Caco-2 (cell line): Measurements from ENCODE around the gene ERAL1. TPM values are rescaled to one million over a fixed set of nuclear protein-coding genes. Genes with fewer than 3 reads are reported as not detected.
A peak's percentile ranks its signal among the peaks of the same experiment; 100 is the strongest.

Source experiments
- BruUV-seq: library from RNA; stranded (reverse); fragments of 400-500 nt; replicated peaks from 2 replicates; lab custom pipeline; 2021; lab: Mats Ljungman, UMichigan
- CTCF ChIA-PET: fragments of 300-600 bp; sonication (Branson Sonifier 250); formaldehyde crosslinking; loops from one replicate; lab custom pipeline; 2022; ENCODE audit warnings: antibody characterized with exemption; lab: Charles Lee
- POLR2A ChIA-PET: fragments of 300-600 bp; sonication (Branson Sonifier 250); formaldehyde crosslinking; loops from one replicate; lab custom pipeline; 2022; ENCODE audit warnings: antibody characterized with exemption; lab: Charles Lee
- DNase-seq, 2 experiments: peaks; one replicate each; pipeline versions ENCODE4 v3.0.0 to v3.0.0-alpha.2; 2020 to 2022
- H3K27me3 ChIP-seq: replicated peaks from 2 replicates; pipeline ENCODE4 v1.6.0; 2011; ENCODE audit warnings: low read length; ENCODE audit not compliant: control insufficient read depth, insufficient read depth
- H3K36me3 ChIP-seq: 2 replicates; pipeline ENCODE4 v1.5.1; 2011; ENCODE audit warnings: low read length; ENCODE audit not compliant: control insufficient read depth, insufficient read depth
- H3K4me1 ChIP-seq: fragments of 250-450 bp; sonication (Bioruptor Pico); 2 replicates; pipeline ENCODE4 v1.5.1; 2020; ENCODE audit warnings: mild to moderate bottlenecking
- H3K4me3 ChIP-seq: 2 replicates; pipeline ENCODE4 v1.5.1; 2011; ENCODE audit warnings: low read depth, mild to moderate bottlenecking, control low read depth, low read length
- H3K9me3 ChIP-seq: fragments of 250-450 bp; sonication (Bioruptor Pico); 2 replicates; pipeline ENCODE4 v1.5.1; 2020; ENCODE audit warnings: mild to moderate bottlenecking, moderate library complexity
- H3K27ac Mint-ChIP-seq: one replicate; pipeline ENCODE4 v1.8.0; 2022; ENCODE audit warnings: mixed read lengths; ENCODE audit not compliant: unreplicated experiment
- H3K27me3 Mint-ChIP-seq: one replicate; pipeline ENCODE4 v1.8.0; 2022; ENCODE audit warnings: mixed read lengths; ENCODE audit not compliant: insufficient read depth, unreplicated experiment
- H3K36me3 Mint-ChIP-seq: one replicate; pipeline ENCODE4 v1.8.0; 2022; ENCODE audit warnings: mild to moderate bottlenecking, mixed read lengths; ENCODE audit not compliant: insufficient read depth, unreplicated experiment
- H3K4me1 Mint-ChIP-seq: one replicate; pipeline ENCODE4 v1.8.0; 2022; ENCODE audit warnings: low read depth, mixed read lengths; ENCODE audit not compliant: unreplicated experiment
- H3K4me3 Mint-ChIP-seq: one replicate; pipeline ENCODE4 v1.8.0; 2022; ENCODE audit warnings: mild to moderate bottlenecking, moderate library complexity, mixed read lengths; ENCODE audit not compliant: unreplicated experiment
- H3K9me3 Mint-ChIP-seq: one replicate; pipeline ENCODE4 v1.8.0; 2022; ENCODE audit warnings: mixed read lengths; ENCODE audit not compliant: unreplicated experiment
- intact Hi-C: fragments of 100-400 bp; cut with micrococcal nuclease; formaldehyde crosslinking; loops from one replicate; pipeline ENCODE4 v1.10.0; 2022; ENCODE audit not compliant: unreplicated experiment
- total RNA-seq: library from RNA; stranded (reverse); gene quantifications from 2 replicates; pipeline ENCODE4 v1.2.3, GENCODE V29; 2022
- TF ChIP-seq, protein P1 (sequence below), 2 experiments: fragments of 200-600 bp in 1 of 2; IDR thresholded peaks; 1 replicate in 1 of 2; 2 replicates in 1 of 2; pipeline versions ENCODE4 v1.5.1 to v1.8.0; 2011 to 2022; ENCODE audit warnings: antibody characterized with exemption in 1 of 2, control low read depth in 1 of 2, inconsistent platforms in 1 of 2, low read depth in 1 of 2, low read length in 1 of 2, mild to moderate bottlenecking in 1 of 2, moderate library complexity in 1 of 2; ENCODE audit not compliant: insufficient read depth in 1 of 2, severe bottlenecking in 1 of 2, unreplicated experiment in 1 of 2

The ERAL1 gene
- total RNA-seq, 1 experiment from 2014 or later = 85.1 TPM

- no peaks in the 10 kb centered on the region for H3K9me3 Mint-ChIP-seq
- DNase-seq = no peak
- no peaks in the 10 kb centered on the region for H3K27me3 Mint-ChIP-seq
- peaks cover 15% of the 10 kb centered on the region for H3K36me3 Mint-ChIP-seq
- intact Hi-C loops = loop anchor here (1.0 kb wide), 1 partner anchor 50 kb away; no protein-coding TSS in a partner anchor
- no peaks in the 10 kb centered on the region for H3K4me1 Mint-ChIP-seq
- no TSS peak for BruUV-seq
- no peaks in the 10 kb centered on the region for H3K27me3 ChIP-seq
- H3K4me3 ChIP-seq = peak overlapping the region; percentile 96
- ChIA-PET CTCF (interaction anchor here (0.6 to 0.7 kb wide), 2 partner anchors 66 to 480 kb away, joined by 4 to 7 read pairs; no protein-coding TSS in a partner anchor), POLR2A (interaction anchor here (0.6 to 0.7 kb wide), 2 partner anchors 29 to 88 kb away, joined by 9 to 11 read pairs; no protein-coding TSS in a partner anchor)
- H3K36me3 ChIP-seq = no peaks in the 10 kb centered on the region
- peak overlapping the region; percentile 75 for H3K27ac Mint-ChIP-seq
- H3K4me3 Mint-ChIP-seq = peak overlapping the region; percentile 93
- TF ChIP-seq, protein P1, sequence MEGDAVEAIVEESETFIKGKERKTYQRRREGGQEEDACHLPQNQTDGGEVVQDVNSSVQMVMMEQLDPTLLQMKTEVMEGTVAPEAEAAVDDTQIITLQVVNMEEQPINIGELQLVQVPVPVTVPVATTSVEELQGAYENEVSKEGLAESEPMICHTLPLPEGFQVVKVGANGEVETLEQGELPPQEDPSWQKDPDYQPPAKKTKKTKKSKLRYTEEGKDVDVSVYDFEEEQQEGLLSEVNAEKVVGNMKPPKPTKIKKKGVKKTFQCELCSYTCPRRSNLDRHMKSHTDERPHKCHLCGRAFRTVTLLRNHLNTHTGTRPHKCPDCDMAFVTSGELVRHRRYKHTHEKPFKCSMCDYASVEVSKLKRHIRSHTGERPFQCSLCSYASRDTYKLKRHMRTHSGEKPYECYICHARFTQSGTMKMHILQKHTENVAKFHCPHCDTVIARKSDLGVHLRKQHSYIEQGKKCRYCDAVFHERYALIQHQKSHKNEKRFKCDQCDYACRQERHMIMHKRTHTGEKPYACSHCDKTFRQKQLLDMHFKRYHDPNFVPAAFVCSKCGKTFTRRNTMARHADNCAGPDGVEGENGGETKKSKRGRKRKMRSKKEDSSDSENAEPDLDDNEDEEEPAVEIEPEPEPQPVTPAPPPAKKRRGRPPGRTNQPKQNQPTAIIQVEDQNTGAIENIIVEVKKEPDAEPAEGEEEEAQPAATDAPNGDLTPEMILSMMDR (IDR thresholded peaks at IDR 0.05; ENCODE audit: insufficient read depth in 1 of 2, low read depth in 1 of 2, low read length in 1 of 2, severe bottlenecking in 1 of 2, unreplicated experiment in 1 of 2) = peak in 1 of 2 experiments; percentile 2
- H3K9me3 ChIP-seq = no peaks in the 10 kb centered on the region
- peaks cover 12% of the 10 kb centered on the region for H3K4me1 ChIP-seq
These were observed 42.0 kb upstream of the ERAL1 start for GRCh38 chr17:28812748-28813377.

DNA sequence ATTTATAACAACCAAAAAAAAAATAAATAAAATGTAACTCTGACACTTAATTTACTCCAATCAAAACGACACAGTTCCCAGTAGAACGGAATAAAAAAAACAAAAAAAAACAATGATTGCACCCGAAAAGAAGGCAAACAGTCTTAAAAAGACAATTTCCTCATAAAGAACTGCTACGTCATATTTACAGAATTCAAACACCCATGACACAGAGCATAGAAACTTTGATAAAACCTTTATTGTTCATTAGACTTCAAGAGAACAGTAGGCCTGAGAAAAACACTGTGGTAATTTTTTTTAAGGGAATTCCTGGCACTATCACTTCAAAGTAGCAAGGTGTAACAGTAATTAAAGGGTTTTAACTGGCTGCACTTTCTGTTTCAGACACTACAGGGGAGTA, 38.3 kb upstream of the ERAL1 start:
- TF ChIP-seq, protein P1 (IDR thresholded peaks at IDR 0.05; ENCODE audit: insufficient read depth in 1 of 2, low read depth in 1 of 2, low read length in 1 of 2, severe bottlenecking in 1 of 2, unreplicated experiment in 1 of 2) = no peak
- H3K36me3 Mint-ChIP-seq = peaks cover 15% of the 10 kb centered on the region
- ChIA-PET POLR2A (no interaction called here), CTCF (no interaction called here)
- no peak overlapping the region for H3K4me3 Mint-ChIP-seq
- intact Hi-C loops = no loop called here
- no peaks in the 10 kb centered on the region for H3K9me3 Mint-ChIP-seq
- no peaks in the 10 kb centered on the region for H3K27me3 Mint-ChIP-seq
- Histone ChIP-seq H3K36me3 (no peaks in the 10 kb centered on the region), H3K4me1 (no peaks in the 10 kb centered on the region), H3K9me3 (no peaks in the 10 kb centered on the region), H3K27me3 (no peaks in the 10 kb centered on the region), H3K4me3 (no peak overlapping the region)
- no peak for DNase-seq
- BruUV-seq = no TSS peak
- H3K4me1 Mint-ChIP-seq = no peaks in the 10 kb centered on the region
- H3K27ac Mint-ChIP-seq = no peak overlapping the region

DNA sequence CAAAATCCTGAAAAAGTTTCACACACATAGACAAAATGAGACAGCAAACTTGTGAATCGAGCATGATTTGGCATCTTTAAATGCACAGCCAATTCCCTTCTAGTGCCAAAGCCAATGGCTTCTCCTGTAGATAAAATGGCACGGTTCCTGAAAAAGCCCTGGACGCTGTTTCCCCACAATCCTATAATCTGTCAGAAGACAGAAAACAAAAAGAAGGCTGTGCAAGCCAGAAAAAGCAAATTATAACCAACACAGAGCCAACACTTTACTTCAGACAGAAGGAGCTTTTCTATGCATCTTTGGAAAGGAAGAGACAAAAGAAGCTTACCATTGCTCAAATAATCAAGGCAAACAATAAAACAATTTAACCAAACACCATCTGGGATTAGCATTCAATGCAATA, 36.0 kb upstream of the ERAL1 start:
- BruUV-seq = no TSS peak
- H3K4me3 Mint-ChIP-seq = no peak overlapping the region

More for the DNA sequence above, 36.0 kb upstream of the ERAL1 start:
- POLR2A ChIA-PET = interaction anchor here (0.9 kb wide), 1 partner anchor 23 kb away, joined by 3 read pairs; the partner anchor contains the start of gene FAM222B
- Mint-ChIP-seq H3K27me3 (no peaks in the 10 kb centered on the region), H3K9me3 (no peaks in the 10 kb centered on the region), H3K27ac (no peak overlapping the region), H3K36me3 (no peaks in the 10 kb centered on the region), H3K4me1 (peaks cover 6% of the 10 kb centered on the region)
- TF ChIP-seq, protein P1 (IDR thresholded peaks at IDR 0.05; ENCODE audit: insufficient read depth in 1 of 2, low read depth in 1 of 2, low read length in 1 of 2, severe bottlenecking in 1 of 2, unreplicated experiment in 1 of 2) = no peak
- Histone ChIP-seq H3K27me3 (no peaks in the 10 kb centered on the region), H3K9me3 (no peaks in the 10 kb centered on the region), H3K4me1 (no peaks in the 10 kb centered on the region), H3K4me3 (no peak overlapping the region), H3K36me3 (no peaks in the 10 kb centered on the region)
- no peak for DNase-seq
- intact Hi-C loops = no loop called here
- CTCF ChIA-PET = no interaction called here
